Measurements from ENCODE around the gene ENPP1. TPM values are rescaled to one million over a fixed set of nuclear protein-coding genes. Genes with fewer than 3 reads are reported as not detected.

ENPP1 gene
- total RNA-seq, 1 donor from 2014 or later: 4.5 TPM

GRCh38 chr6:131883016-131883415 is 75.2 kb downstream of the ENPP1 start:
- Histone ChIP-seq H3K9me3 (no peaks in the 10 kb centered on the region), H3K36me3 (peaks cover 19 to 39% of the 10 kb centered on the region in 2 donors), H3K27ac (peak overlapping the region in 1 of 2 donors; percentile 61), H3K4me3 (no peak overlapping the region), H3K27me3 (no peaks in the 10 kb centered on the region), H3K4me1 (peaks cover 0 to 3% of the 10 kb centered on the region in 2 donors)
- no peak for DNase-seq (ENCODE audit: low spot score in 2 of 2)
- TF ChIP-seq CTCF (IDR thresholded peaks at IDR 0.05): no peak
- intact Hi-C loops (cut with DNase I): no loop called here

GRCh38 chr6:131885237-131885636 is 77.4 kb downstream of the ENPP1 start:
- Histone ChIP-seq H3K27ac (peak overlapping the region in 1 of 2 donors; percentile 13), H3K9me3 (no peaks in the 10 kb centered on the region), H3K4me1 (peaks cover 0 to 3% of the 10 kb centered on the region in 2 donors), H3K27me3 (no peaks in the 10 kb centered on the region), H3K36me3 (peaks cover 21 to 38% of the 10 kb centered on the region in 2 donors), H3K4me3 (no peak overlapping the region)
- DNase-seq (ENCODE audit: low spot score in 2 of 2): no peak
- TF ChIP-seq CTCF (IDR thresholded peaks at IDR 0.05): no peak
- intact Hi-C loops (cut with DNase I): no loop called here

GRCh38 chr6:131886517-131886916 is 78.7 kb downstream of the ENPP1 start:
- DNase-seq (ENCODE audit: low spot score in 2 of 2): no peak
- Histone ChIP-seq H3K36me3 (peaks cover 16 to 37% of the 10 kb centered on the region in 2 donors), H3K4me3 (no peak overlapping the region), H3K27me3 (no peaks in the 10 kb centered on the region), H3K9me3 (no peaks in the 10 kb centered on the region), H3K27ac (no peak overlapping the region), H3K4me1 (peaks cover 0 to 3% of the 10 kb centered on the region in 2 donors)
- no peak for TF ChIP-seq CTCF (IDR thresholded peaks at IDR 0.05)
- intact Hi-C loops (cut with DNase I): no loop called here

- TF ChIP-seq CTCF (IDR thresholded peaks at IDR 0.05): no peak
- no peaks in the 10 kb centered on the region for H3K27me3 ChIP-seq
- H3K9me3 ChIP-seq: no peaks in the 10 kb centered on the region
- no peak overlapping the region for H3K27ac ChIP-seq
- peaks cover 16 to 37% of the 10 kb centered on the region in 2 donors for H3K36me3 ChIP-seq
- intact Hi-C loops (cut with DNase I): no loop called here
- H3K4me3 ChIP-seq: no peak overlapping the region
- DNase-seq (ENCODE audit: low spot score in 2 of 2): no peak
- H3K4me1 ChIP-seq: peaks cover 0 to 3% of the 10 kb centered on the region in 2 donors
Observed at GRCh38 chr6:131890091-131890490, 82.3 kb downstream of the ENPP1 start.

- peaks cover 12 to 20% of the 10 kb centered on the region in 2 donors for H3K36me3 ChIP-seq
- no peak for DNase-seq (ENCODE audit: low spot score in 2 of 2)
- intact Hi-C loops (cut with DNase I): no loop called here
- H3K27me3 ChIP-seq: no peaks in the 10 kb centered on the region
- peaks cover 0 to 3% of the 10 kb centered on the region in 2 donors for H3K4me1 ChIP-seq
- no peak for TF ChIP-seq CTCF (IDR thresholded peaks at IDR 0.05)
- H3K9me3 ChIP-seq: no peaks in the 10 kb centered on the region
- H3K4me3 ChIP-seq: no peak overlapping the region
- no peak overlapping the region for H3K27ac ChIP-seq
Observed at GRCh38 chr6:131893198-131893597, 85.4 kb downstream of the ENPP1 start.

Measured in ascending aorta (tissue), 2 donors.